HG03521 (cell line): Measurements from ENCODE around the gene ZBTB16.

Source experiments
- ATAC-seq: cut with Tn5 transposase; IDR thresholded peaks from one replicate; pipeline ENCODE4 v1.9.1; 2021; ENCODE audit warnings: mild to moderate bottlenecking, moderate library complexity; ENCODE audit not compliant: unreplicated experiment

ZBTB16 gene

DNA sequence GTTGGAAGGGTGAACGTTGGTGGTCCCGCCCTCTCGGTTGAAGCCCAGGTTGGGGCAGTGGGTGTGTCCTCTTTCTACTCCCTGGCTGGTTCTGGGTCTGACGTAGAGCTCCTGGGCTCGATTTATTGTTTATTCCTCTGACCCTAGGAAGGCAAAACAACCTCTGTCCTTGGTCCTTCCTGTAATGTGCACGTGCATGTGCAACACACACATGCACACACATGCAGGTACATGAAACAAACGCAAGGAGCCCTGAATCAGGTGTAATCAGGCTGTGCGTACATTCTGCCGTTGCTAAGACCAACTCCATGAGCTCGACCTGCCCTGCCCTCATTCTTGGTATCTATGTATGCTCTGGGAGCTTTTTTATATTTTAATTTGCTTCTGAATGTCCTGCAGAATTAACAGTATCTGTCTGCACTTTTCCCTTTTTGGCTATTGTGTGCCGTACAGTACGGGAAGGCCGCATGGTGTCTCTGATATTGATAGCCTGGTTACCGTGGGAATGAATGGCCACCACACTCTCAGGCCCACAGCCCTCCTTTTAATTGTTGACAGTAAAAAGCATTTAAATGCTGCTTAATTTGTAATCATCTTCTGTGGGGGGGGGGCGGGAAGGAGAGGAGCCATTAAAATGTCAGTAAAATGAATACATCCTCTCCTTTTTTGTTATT, 170.7 kb downstream of the ZBTB16 start:
- no peak for ATAC-seq

DNA sequence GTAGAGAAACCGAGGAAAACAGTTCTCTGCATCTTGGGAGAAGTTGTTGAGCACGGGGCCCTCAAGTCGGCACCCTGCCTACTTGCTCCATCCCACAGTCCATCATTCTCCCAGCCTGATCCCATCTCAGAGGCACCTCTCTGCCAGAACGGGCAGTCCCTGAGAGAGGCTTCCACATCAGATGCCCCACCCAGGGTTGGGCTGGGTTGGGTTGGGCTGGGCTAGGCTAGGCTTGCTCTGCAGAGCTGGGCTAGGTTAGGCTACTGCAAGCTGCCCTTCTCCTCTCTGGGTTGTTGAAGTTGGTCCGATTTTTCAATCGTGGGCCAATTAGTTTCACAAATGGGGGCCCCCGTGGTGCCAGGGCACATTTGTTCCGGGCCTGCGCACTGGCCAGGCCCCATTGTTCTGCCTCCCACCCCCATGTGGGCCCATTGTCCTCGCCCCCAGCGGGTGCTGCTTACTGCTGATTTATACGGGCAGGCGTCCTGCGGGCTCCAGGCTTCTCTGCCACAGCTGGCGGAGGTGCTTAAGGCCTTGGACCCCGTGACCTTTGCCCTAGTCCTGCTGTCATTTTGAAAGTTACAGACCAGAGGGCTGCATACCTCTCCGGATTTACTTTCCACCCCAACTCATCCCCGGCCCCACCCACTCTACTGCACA, 173.0 kb downstream of the ZBTB16 start:
- no peak for ATAC-seq

DNA sequence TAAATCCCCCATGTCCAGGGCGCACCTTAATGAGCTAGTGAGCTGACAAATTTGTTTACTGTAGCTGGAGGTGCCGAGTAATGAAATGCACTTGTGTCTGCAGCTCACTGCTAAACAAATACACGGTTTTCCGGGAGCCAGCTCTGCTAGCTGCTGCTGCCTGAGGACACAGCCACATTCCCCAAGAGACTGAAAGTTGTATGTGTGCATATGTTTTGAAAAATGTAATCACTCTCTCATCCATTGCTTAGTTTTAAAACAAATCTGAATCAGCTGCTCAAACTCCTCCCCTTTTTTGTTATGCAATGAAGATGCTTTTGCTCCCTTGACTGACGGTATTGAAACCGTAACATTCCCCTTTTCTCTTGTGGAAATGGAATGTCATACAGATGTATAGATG, 174.2 kb downstream of the ZBTB16 start:
- ATAC-seq = no peak

DNA sequence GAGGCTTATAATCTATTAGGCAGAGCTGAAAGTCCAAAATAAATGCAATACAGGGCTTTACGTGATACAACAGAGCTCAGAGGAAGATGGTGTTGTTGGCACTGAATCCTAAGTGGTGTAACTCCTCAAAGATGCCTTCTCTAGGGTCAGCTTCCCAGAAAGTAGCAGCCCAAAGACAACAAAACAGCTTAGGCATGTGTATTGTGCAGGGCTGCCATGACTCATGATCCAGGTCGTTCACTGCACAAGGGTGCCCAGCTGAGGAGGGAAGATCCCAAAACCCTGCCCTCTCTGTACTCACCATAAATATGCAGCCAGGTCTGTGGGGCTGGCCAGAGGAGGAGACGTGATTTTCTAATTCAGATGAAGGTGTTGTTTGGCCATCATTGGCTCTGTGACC, 177.3 kb downstream of the ZBTB16 start:
- no peak for ATAC-seq

DNA sequence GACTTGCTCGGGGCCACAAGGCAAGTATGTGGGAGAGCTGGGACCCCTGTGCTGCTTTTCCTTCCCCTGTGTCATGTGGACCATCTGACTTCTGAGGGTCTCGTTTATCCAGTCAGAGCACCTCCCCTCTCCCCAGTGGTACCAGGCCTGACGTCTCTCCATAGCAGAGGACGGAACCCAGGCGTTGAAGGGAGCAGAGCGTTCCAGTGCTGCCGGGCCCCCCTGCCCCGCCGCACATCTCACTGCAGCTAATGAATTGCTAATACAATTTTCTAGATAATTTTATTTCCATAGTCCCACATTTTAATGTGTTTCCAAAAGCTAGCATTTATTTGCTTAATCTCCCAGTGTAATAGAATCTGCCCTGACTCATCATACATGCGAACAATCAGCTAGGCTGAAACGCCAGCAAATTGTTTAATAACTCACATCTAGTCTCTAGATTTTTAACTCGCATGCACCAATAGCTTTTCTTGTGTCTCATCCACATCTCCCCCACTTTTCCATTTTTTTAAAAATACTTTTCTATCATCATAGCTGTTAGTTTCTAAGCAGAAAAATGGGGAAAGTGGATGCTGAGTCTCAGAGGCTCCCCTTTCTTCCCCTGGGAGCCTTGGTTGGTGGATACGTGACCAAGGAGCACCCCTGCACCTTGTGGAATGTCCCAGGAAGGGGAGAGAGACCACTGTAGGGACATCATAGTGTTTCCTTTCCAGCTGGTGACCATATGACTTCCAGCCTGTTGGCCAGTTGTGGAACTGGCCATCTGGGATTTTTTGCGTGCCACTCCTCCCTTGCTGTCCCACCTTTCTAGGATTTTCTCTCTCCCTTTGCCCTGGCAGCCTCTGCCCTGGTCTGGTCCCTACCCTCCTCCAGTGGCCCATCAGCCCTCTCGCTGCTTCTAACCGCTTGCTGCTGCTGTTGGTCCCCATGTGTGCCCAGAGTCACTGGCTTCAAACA, 178.1 kb downstream of the ZBTB16 start:
- no peak for ATAC-seq

DNA sequence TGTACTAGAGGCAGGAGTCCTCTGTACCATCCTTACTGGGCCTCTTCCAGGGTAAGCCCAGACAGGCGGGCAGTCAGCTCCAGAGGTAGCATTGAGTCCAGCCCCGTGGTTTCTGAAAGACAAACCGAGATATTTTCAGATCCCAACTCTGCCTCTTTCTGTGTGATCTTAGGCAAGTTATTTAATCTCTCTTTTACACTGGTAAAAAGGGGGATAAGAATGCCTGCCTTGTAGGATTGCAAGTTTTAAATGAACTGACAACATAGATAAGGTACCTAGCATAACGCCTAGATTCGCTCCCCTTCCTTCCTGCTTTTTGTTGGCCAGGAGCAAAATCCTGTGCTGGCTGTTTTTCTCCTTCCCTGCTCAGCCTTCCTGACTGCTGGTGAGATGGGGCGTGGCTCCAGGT, 180.2 kb downstream of the ZBTB16 start:
- no peak for ATAC-seq

DNA sequence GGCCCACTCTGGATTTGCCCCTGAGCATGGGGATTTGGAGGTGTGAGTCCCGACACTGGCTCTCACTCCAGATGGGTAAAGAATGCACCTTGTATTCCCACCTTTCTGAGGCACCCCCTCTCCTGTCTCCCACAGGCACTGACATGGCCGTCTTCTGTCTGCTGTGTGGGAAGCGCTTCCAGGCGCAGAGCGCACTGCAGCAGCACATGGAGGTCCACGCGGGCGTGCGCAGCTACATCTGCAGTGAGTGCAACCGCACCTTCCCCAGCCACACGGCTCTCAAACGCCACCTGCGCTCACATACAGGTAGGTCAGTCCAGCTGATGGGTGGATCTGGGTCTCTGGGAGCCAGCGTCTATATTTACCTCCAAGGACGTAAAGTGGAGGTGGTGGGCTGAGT, 182.5 kb downstream of the ZBTB16 start:
- ATAC-seq = no peak

DNA sequence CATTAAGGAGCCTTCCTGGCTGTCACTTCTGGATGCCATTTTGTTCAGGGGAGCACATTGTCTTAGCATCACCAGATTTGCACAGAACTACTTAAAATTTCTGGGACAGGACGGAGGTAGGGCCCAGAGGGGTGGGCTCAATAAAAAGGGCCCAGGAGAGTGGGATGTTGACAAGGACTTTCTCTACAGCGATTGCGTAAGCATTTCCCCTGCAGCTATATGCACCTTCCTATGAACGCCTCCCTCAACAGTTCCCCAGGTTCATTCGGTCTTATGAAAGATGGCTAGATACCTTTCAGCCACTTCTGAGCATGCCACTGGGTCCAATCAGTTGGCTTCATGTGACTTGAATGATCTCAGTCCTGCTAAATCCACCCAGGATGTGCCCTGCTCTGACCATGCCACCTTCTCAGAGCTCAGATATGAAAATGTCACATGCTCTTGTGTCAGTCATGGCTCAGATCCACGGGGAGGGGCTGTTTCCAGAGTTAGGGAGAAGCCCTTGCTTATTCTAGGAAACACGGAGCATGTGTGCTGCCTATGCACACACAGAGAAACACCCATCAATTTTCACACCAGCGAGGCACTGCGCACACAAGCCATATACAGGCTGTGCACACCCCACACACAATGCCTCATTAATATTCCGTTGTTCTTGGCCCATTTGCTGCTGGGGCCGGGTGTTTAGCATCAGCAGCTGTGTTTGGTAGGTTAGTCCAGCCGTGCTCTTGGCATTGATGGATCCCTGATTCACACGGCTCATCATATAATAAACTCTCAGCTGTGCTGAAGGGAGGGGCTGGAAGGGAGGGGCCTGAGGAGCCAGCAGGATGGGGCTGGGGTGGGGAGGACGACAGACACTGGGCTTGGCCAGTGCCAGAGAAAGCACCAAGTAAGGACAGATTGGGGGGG, 184.2 kb downstream of the ZBTB16 start:
- ATAC-seq = no peak

DNA sequence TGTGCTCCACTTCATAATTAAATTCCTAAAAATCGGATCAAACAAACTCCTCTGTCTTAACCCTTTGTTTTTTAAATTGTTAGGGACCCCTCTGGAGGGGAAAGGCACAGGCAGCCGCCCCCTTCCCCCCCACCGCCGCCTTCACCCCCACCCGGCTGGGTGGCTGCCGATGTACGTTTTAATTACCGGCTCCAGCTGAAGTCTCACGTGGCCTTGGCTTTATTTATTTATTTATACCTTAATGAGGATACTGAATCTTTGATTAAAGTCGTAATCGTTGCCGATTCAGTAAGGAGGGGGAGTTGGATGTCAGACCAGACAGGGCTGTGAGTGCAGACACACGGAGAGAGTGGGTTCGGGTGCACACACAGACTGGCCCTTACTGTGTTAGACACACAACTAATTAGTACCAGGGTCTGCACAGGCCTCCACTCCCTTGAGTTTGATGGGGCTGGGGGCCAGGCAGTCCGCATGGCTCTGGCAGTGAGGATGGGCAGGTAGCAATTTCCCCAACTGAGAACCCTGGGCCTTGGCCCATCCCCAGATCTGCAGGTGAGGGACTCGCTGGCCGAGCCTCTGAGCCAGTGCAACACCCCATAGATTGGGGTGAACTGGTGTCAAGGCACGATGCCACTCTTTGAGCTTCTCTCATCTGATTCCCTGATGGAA, 185.3 kb downstream of the ZBTB16 start:
- no peak for ATAC-seq

DNA sequence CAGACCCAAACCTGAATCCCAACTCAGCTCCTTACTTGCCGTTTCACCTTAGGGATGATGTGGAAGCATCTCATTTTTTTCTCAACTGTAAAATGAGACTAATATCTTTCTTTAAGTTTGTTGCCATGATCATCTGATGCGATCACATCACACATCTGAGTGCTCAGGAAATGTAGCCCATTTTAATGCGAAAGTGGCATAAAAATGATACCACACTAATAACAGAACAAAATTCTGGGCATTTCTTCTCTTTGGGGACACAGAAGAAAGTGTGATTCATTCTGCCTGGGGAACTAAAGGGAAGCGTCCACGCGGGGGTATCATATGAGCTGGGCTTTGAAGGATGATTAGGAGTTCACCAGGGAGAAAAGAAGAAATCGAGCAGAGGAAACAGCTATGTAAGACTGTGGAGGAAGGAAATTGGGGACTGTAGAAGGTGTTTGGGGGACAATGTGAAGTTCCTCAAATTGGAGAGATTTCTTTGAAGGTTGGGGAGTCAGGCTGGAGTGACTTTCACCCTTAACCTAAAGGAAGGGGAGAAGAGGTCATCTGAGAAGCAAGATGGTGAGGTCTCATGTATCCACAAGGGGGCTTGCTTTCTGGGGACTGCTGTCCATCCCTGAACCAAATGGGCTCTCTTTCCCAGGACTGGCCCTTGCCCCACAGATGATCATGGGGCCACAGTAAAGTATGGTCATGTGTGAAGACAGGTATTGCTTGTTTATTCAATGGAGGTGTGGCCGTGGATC, 187.0 kb downstream of the ZBTB16 start:
- no peak for ATAC-seq

DNA sequence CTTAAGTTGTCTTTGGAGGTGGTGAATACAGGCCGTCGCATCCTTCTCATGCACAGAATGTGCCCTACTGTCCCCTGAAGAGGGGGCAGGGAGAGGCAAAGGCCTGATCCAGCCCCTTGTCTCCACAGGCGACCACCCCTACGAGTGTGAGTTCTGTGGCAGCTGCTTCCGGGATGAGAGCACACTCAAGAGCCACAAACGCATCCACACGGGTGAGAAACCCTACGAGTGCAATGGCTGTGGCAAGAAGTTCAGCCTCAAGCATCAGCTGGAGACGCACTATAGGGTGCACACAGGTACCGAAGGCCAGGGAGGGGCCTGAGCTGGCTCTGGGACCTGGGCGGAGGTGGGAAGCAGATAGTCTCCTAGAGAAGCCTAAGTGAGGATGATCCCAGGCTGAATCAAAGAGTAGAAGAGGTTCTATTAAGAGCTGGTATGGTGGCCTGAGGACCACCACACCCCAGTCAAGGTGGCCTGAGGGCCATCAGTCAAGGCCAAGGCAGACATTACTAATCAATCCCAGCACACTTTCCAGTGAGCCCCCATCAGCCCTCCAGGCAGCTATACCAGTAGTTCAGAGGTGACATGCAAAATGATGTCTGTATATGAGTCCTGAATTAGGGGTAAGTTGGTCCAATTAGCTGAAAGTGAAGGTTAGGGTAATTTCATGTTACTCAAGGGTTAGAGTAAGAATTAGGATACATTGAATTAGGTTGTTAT, 187.7 kb downstream of the ZBTB16 start:
- no peak for ATAC-seq

DNA sequence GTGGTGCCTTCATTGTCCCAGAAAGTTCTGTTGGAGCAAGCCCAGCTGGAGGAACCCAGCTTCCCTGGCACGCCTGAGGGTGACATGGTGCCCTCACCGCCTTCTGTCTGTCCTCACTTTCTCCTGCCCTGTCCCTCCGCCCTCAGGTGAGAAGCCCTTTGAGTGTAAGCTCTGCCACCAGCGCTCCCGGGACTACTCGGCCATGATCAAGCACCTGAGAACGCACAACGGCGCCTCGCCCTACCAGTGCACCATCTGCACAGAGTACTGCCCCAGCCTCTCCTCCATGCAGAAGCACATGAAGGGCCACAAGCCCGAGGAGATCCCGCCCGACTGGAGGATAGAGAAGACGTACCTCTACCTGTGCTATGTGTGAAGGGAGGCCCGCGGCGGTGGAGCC, 190.7 kb downstream of the ZBTB16 start:
- no peak for ATAC-seq

DNA sequence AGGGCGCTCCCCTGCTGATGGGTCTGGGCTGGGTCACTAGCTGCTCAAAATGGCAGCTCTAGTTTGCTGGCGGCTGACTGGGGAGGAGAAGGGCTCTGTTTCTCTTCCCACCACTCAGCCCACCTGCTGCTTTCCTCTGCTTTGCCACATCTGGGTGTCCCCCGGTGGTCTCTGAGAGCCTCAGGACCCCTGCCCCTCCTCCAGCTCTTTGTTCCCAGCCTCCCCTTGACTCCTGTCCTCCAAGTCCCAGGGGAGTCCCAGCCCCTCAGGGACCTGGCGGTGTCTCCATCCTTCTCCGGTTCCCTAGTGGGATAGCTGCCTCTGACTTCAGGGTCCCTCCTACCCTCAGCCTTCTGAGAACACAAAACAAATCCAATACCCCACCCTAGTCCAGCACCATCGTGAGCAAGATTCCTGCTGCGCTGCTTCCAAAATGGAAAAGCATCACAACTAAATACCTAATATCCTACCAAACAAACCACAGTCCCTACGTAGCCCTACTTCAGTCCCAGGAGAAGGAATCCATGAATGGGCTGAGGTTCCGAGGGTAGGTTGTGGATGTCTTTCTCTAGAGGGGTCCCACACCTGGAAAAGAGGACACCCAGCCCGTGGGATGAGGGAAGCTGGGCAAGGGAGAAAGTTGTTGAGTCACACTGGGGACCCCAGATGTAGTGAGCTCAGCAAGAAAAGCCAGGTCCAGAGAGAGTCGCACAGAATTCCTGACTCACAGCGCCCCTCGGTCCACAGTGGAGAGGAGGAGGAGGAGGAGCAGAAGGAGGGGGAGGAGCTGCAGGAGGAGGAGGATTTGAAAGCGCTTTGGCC, 191.7 kb downstream of the ZBTB16 start:
- ATAC-seq = no peak

DNA sequence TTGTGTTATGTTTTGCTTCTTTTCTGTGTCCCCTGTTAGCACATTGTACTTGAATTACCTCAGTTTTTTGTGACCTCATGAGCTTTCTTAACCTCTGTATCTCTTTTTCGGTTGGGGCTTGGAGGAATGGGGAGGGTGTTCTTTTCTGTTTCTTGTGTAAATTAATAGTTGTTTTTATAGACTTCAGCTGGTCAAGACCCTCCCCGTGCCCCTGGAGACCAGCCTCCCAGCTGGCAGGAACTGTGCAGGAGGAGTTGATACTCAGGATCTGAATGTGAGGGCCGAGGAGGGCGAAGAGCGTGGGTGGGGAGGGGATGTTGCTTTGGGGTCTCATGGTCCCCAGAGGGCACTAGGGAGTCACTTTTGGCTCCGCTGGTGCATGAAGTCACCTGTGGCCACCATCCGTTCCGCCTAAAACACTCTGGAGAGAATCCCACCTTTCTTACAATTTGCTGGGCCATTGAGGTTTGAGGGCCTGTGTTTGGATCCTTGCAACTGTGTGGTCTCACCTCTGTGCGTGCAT, 192.4 kb downstream of the ZBTB16 start:
- ATAC-seq = no peak

DNA sequence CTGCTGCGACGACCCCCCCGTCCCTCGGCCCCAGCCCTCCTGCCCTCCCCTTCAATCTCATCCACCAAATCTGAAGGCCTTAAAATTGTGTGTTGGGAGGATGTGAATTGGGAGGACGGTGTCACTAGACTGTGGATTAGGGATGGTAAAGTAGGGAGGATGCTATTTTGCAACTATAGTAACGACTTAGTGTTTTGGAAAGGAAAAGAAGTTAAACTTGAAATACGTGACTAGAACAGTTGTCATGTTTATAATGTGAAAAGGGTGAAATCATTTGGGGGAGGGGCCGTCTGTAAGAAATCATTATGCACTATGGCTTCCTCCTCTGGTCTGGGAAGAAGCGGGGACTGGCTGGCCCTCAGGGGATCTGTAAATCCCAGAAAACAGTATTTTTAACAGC, 193.3 kb downstream of the ZBTB16 start:
- no peak for ATAC-seq

DNA sequence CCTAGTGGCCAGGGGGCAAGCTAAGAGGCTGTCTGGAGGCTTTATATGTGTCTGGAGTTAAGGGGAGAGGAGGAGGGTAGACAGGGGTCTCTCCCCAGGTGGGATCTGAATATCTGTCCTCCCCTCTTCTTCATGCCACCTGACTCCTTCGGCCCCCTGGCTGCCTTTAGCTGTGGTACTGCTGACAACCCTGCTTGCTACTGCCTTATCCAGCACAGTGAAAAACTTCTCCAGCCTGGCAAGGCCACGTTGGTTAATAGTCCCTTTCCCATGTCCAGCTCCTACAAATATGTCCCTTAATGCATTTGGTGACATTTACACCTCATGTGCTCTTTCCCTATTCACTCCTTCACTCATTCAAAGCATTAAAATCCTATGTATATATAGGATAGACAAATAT, 194.3 kb downstream of the ZBTB16 start:
- no peak for ATAC-seq

DNA sequence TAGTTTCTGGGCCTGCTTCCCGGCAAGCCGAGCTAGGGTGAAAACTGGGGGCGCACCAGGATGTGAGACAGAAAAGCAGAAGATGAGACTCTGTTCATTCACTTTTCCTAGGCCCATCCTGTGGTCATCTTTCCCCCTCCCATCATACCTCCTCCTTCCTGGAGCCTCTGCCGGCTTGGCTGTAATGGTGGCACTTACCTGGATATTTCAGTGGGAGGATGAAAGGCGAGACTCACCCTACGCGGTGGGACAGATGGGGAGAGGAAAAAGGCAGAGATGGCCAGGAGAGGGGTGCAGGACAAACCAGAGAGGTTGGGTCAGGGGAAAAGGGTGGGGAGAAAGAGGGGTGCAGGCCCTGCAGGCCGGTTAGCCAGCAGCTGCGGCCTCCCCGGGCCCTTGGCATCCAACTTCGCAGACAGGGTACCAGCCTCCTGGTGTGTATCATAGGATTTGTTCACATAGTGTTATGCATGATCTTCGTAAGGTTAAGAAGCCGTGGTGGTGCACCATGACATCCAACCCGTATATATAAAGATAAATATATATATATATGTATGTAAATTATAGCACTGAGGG, 195.1 kb downstream of the ZBTB16 start:
- no peak for ATAC-seq
